Measurements from ENCODE around the gene RNGTT.
"Not testable (repeated sequence)": the region's sequence is repeated elsewhere in the genome, so short reads cannot be mapped to it uniquely, and the experiment has no call there.

The RNGTT gene

DNA sequence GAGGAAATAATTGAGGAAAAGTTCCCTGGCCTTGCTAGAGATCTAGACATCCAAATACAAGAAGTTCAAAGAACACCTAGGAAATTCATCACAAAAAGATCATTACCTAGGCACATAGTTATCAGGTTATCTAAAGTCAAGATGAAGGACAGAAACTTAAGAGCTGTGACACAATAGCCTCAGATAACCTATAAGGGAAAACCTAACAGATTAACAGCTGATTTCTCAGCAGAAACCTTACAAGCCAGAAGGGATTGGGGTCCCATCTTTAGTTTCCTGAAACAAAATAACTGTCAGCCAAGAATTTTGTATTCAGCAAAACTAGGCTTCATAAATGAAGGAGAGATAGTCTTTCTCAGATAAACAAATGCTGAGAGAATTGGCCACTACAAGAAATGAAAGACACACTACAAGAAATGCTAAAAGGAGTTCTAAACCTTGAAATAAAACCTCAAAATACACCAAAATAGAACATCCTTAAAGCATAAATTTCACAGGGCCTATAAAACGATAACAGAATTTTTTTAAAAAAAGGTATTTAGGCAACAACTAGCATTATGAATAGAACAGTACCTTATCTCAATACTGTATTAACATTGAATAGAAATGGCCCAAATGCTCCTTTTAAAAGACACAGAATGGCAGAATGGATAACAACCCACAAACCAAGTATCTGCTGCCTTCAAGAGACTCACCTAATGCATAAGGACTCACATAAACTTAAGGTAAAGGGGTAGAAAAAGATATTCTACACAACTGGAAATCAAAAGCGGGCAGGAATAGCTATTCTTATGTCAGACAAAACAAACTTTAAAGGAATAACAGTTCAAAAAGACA is 9.7 kb downstream of the RNGTT start:
- in situ Hi-C loops (cut with MboI; ENCODE audit: low sequenced_read_pairs, unreplicated experiment) = no loop called here
- no peak for DNase-seq (ENCODE audit: low spot score)
- TF ChIP-seq, protein P1, sequence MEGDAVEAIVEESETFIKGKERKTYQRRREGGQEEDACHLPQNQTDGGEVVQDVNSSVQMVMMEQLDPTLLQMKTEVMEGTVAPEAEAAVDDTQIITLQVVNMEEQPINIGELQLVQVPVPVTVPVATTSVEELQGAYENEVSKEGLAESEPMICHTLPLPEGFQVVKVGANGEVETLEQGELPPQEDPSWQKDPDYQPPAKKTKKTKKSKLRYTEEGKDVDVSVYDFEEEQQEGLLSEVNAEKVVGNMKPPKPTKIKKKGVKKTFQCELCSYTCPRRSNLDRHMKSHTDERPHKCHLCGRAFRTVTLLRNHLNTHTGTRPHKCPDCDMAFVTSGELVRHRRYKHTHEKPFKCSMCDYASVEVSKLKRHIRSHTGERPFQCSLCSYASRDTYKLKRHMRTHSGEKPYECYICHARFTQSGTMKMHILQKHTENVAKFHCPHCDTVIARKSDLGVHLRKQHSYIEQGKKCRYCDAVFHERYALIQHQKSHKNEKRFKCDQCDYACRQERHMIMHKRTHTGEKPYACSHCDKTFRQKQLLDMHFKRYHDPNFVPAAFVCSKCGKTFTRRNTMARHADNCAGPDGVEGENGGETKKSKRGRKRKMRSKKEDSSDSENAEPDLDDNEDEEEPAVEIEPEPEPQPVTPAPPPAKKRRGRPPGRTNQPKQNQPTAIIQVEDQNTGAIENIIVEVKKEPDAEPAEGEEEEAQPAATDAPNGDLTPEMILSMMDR (IDR thresholded peaks at IDR 0.05; ENCODE audit: borderline replicate concordance, control extremely low read depth, extremely low read depth, insufficient read depth, missing control alignments) = no peak

DNA sequence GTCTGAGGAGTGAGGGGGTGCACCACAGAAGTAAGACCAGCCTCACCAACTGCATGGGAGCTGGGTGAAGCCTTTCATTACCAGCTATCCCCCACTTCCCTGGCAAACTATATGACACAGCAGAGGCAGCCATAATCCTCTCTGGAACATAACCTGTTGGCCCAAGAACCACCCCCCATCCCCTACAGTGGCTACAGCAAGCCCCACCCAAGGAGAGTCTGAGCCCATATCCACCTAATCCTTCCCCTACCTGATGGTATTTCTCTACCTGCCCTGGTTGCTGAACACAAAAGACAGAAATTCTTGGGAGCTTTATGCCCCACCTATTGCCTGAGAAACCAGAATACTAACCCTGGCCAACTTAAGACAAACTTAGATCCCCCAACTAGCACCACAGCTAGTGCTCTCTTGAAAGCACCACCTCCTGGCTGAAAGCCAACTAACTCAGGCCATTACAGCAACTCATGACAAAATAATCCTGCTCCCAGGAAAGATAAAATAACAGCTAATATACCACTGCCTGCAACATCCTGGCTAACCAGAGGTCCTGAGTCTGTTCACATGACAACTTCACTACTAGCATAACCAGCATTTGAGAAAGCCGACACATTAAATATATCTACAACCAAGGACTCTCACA is 11.2 kb downstream of the RNGTT start:
- in situ Hi-C loops (cut with MboI; ENCODE audit: low sequenced_read_pairs, unreplicated experiment) = no loop called here
- TF ChIP-seq, protein P1 (IDR thresholded peaks at IDR 0.05; ENCODE audit: borderline replicate concordance, control extremely low read depth, extremely low read depth, insufficient read depth, missing control alignments) = no peak
- no peak for DNase-seq (ENCODE audit: low spot score)

GRCh38 chr6:88945415-88946008 is 17.9 kb downstream of the RNGTT start:
- TF ChIP-seq, protein P1 (IDR thresholded peaks at IDR 0.05; ENCODE audit: borderline replicate concordance, control extremely low read depth, extremely low read depth, insufficient read depth, missing control alignments) = no peak
- DNase-seq (ENCODE audit: low spot score) = no peak
- in situ Hi-C loops (cut with MboI; ENCODE audit: low sequenced_read_pairs, unreplicated experiment) = no loop called here

- TF ChIP-seq, protein P1 (IDR thresholded peaks at IDR 0.05; ENCODE audit: borderline replicate concordance, control extremely low read depth, extremely low read depth, insufficient read depth, missing control alignments) = no peak
- DNase-seq (ENCODE audit: low spot score) = no peak
- in situ Hi-C loops (cut with MboI; ENCODE audit: low sequenced_read_pairs, unreplicated experiment) = no loop called here
These were observed 29.9 kb downstream of the RNGTT start for GRCh38 chr6:88933521-88933920.

GRCh38 chr6:88932019-88932418 is 31.4 kb downstream of the RNGTT start:
- in situ Hi-C loops (cut with MboI; ENCODE audit: low sequenced_read_pairs, unreplicated experiment); DNase-seq (ENCODE audit: low spot score): not testable (repeated sequence)

DNA sequence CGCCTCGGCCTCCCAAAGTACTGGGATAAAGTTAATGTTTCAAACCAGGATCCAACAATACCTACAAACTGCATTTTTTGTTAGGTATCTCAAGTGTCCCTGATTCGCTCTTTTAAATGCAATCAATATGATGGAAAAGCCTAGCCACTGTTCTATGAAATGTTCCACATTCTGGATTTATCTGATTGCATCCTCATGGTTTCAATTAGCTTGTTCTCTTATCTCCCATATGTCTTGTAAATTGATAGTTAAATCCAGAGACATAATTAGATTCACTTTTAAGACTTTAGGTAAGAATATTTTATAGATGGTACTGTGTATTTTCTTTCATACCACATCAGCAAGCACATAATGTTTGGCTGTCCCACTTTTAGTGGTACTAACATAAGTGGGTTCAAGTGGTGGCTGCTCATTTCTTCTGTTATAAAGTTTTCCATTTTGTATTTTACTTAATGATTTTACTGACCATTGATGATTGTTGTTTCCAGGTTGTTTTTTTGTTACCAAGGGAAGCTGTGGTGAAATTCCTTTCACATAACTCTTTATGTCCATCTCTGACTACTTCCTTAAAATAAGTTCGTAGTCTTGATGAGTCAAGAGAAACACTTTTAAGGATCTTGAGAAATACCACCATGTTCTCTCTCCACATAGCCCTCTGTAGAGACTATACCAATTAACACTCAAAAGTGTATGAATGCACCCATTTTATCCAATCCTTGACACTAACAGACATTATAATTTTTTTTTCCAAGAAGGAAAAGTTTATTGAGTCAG is 40.5 kb downstream of the RNGTT start:
- in situ Hi-C loops (cut with MboI; ENCODE audit: low sequenced_read_pairs, unreplicated experiment) = no loop called here
- TF ChIP-seq, protein P1 (IDR thresholded peaks at IDR 0.05; ENCODE audit: borderline replicate concordance, control extremely low read depth, extremely low read depth, insufficient read depth, missing control alignments) = no peak
- no peak for DNase-seq (ENCODE audit: low spot score)

All from GM13976 (cell line).